ENCODE measurements around the gene NUTM2E.
"Not testable (repeated sequence)": the region's sequence is repeated elsewhere in the genome, so short reads cannot be mapped to it uniquely, and the experiment has no call there.

DNA sequence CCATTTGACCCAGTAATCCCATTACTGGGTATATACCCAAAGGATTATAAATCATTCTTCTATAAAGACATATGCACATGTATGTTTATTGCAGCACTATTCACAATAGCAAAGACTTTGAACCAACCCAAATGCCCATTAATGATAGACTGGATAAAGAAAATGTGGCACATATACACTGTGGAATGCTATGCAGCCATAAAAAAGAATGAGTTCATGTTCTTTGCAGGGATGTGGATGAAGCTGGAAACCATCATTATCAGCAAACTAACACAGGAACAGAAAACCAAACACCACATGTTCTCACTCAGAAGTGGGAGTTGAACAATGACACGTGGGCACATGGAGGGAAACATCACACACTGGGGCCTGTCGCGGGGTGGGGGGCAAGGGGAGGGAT, 7.3 kb downstream of the NUTM2E start:
- TF ChIP-seq, protein P1, sequence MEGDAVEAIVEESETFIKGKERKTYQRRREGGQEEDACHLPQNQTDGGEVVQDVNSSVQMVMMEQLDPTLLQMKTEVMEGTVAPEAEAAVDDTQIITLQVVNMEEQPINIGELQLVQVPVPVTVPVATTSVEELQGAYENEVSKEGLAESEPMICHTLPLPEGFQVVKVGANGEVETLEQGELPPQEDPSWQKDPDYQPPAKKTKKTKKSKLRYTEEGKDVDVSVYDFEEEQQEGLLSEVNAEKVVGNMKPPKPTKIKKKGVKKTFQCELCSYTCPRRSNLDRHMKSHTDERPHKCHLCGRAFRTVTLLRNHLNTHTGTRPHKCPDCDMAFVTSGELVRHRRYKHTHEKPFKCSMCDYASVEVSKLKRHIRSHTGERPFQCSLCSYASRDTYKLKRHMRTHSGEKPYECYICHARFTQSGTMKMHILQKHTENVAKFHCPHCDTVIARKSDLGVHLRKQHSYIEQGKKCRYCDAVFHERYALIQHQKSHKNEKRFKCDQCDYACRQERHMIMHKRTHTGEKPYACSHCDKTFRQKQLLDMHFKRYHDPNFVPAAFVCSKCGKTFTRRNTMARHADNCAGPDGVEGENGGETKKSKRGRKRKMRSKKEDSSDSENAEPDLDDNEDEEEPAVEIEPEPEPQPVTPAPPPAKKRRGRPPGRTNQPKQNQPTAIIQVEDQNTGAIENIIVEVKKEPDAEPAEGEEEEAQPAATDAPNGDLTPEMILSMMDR (IDR thresholded peaks at IDR 0.05), result not testable (repeated sequence)
- TF ChIP-seq POLR2A (IDR thresholded peaks at IDR 0.05), result not testable (repeated sequence)

All from breast epithelium (tissue), 3 donors.